GOT3 (cell line): ENCODE data around the gene OLFM1.
"Not testable (repeated sequence)": the region's sequence is repeated elsewhere in the genome, so short reads cannot be mapped to it uniquely, and the experiment has no call there.

ENCODE experiments used
- DNase-seq: peaks from one replicate; lab custom pipeline; 2025; ENCODE audit warnings: mixed read lengths; lab: John Stamatoyannopoulos, UW

The OLFM1 gene

DNA sequence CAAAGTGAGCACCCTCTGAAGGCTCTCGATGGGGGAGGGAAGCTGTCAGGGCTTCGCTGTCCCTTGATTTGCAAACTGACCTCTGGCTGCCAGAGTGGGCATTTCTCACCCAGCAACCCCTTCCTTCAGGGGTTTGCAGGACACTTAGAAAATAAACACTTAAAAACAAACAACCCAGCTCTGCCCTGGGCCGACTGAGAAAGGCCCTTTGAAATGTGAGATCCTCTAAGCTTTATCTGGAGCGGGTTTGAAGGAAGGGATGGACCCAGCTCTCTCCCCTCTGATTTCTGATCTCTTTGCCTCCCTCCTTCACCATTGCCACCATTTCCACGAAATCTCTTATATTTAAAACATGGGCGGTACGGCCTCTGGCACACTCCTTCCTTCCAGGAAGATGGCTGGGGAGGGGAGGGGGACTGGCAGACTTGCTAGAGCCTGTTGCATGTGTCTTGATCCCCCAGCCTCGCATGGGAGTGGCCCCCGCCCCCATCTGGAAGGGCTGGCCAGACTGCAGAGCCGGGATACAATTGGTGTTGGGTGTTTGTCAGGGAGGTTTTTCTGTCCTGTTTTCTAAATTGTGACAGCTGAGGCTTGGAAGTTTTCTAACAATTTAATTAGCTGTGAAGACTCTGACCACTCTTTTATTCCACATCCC is 20.2 kb downstream of the OLFM1 start:
- DNase-seq = no peak

DNA sequence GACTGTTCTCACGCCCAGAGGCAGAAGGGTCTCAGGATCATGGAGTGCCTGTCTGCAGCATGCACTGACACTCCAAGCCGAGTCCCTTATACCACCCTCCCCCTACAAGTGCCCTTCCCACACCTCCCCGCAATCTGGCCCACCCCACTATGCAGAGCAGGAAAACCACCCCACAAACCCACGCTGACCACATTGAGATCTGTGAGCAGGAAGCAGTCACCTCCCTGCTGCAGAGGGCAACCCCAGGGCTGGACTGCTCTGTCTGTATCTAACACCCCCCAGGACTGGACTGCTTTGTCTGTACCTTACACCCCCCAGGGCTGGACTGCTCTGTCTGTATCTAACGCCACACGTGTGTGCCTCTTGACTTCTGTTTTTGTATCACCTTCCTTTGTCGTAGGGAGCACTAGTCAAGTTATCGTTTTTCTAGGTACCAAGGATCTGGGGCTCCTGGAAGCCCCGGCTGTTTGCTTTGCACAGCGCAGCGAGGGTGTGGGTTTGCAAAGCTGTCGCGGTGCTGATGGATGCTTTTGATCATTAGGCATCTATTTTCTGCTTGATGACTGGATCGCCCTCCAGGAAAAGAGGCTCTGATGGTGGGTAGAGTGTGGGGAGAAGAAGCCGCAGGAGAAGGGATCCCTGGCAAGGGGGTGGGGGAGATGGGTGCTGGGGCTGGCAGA is 21.5 kb downstream of the OLFM1 start:
- no peak for DNase-seq

DNA sequence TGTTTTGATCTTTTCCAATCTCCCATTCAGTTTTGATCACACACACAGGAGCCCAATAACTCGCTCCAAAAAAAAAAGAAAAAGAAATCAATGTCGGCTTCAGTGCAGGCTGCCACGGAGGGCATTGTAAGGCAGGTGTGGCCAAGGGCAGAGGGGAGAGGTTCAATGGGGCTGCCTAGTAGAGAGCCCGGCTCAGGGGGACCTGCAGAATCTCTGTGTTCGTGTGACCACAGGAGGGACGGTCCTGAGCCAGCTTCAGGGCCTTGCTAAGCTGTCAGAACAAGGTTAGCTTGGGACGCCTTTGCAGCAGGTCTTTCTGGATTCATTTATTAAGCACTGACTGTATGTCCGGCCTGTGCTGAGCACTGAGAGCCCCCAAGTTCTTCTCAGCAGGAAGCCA is 22.2 kb downstream of the OLFM1 start:
- DNase-seq = no peak

DNA sequence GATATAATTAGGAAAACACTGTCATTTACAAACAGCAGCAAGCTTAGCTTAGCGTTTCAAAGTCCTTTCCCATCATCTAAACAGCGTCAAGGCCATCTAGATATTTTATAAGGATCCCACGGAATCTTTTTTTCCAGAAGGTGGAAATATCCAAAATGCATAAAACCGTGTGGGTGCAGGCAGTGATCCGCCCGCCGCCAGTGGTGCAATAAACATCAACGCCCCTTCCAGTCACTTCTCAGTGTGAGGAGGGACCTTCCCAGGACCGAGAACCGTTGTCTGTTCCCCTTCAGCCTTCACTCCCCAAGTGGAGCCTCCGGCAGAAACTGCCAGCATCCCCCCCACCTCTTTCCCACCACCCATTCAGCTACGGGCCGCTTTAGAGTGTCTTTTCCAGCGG is 22.9 kb downstream of the OLFM1 start:
- no peak for DNase-seq

DNA sequence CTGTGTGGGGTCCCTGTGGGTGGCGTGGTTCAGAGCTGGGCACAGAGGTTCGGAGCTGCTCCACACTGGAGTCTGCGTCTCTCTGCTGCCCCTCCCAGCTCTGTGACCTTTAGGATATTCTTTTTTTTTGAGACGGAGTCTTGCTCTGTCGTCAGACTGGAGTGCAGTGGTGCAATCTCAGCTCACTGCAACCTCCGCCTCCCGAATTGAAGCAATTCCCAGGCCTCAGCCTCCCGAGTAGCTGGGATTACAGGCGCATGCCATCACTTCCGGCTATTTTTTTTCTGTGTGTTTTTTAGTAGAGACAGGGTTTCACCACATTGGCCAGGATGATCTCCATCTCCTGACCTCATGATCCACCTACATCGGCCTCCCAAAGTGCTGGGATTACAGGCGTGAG is 24.1 kb downstream of the OLFM1 start:
- DNase-seq = not testable (repeated sequence)

DNA sequence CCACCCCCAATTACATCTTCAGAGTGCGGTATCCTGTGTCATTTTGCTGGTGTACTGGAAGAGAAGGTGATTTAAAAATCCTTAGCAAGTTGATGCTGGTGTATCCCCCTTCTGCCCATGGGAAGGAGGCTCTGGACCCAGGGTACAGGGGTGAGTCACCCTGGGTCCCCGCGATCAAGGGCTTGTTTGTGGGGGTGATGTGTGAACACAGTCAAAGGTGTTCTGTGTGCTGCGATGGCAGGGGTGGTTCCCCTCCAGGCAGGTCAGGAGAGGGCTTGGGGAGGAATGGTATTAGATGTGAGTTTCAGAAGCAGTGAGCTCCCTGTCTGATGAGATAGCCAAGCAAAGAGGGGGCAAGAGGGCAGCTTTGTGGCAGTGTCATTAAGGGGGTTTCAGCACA is 28.9 kb downstream of the OLFM1 start:
- no peak for DNase-seq

DNA sequence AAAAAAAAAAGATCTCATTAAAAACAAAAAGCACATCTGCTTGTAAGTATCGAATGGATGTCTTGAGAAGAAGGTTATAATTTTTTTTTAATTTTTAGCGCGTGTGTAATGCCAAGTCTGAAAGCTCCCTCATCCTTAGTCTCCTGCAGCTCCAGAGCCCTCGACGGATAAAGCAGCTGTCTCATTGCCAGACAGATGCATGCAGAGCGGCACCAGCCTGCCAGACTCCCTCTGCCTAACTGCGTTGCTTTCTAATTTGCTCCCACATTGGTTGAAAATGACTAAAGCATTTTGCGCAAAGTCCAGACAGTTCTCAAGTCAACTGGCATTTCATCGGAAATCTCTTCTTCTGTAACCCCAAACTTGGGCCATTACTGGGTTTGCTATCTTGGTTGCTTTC is 29.4 kb downstream of the OLFM1 start:
- DNase-seq = no peak

DNA sequence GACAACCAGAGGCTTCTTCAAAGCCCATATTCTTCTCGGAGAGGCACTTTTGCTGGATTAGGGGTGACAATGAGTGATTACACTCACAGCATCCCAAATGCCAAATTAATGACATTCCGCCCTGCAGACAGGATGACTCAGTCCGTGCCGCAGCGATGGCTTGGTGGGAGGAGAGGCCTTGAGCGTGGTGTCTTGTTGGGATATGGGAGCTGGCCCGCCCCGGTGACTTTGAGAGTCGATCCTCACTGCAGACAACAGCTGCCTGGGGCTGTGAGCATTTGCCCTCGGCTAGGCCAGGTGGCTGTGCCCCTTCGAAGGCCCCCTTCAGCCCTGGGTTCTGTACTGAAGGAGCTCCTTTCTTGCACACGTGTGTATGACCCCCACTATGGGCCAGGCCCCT is 29.8 kb downstream of the OLFM1 start:
- no peak for DNase-seq

DNA sequence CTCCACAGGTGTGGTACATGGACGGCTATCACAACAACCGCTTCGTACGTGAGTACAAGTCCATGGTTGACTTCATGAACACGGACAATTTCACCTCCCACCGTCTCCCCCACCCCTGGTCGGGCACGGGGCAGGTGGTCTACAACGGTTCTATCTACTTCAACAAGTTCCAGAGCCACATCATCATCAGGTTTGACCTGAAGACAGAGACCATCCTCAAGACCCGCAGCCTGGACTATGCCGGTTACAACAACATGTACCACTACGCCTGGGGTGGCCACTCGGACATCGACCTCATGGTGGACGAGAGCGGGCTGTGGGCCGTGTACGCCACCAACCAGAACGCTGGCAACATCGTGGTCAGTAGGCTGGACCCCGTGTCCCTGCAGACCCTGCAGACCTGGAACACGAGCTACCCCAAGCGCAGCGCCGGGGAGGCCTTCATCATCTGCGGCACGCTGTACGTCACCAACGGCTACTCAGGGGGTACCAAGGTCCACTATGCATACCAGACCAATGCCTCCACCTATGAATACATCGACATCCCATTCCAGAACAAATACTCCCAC is 32.1 kb downstream of the OLFM1 start:
- no peak for DNase-seq

DNA sequence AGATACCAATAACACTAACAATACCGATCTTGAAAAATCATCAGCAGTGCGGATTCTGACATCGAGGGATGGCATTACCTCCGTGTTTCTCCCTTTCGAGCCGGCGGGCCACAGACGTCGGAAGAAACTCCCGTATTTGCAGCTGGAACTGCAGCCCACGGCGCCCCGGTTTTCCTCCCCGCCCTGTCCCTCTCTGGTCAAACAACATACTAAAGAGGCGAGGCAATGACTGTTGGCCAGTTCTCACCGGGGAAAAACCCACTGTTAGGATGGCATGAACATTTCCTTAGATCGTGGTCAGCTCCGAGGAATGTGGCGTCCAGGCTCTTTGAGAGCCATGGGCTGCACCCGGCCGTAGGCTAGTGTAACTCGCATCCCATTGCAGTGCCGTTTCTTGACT is 32.8 kb downstream of the OLFM1 start:
- DNase-seq = no peak

DNA sequence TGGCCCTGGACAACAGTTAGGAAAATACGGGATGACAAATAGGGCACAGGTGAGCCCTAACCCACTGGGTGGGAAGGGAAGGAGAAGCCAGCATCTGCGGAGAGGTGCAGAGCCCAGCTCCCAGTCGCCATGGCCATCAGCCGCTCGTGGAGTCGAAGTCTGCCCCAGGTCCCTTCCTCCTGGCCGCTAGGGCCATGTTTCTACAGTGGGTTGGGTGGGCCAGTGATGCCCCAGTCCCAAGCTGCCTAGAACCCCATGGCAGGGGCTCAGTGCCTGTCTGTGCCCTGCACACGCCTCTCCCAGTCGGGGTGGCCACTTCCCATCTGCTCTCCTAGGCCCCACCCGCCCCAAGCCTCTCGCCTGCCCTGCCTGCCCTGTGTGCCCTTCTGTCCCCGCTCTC is 34.8 kb downstream of the OLFM1 start:
- DNase-seq = no peak

DNA sequence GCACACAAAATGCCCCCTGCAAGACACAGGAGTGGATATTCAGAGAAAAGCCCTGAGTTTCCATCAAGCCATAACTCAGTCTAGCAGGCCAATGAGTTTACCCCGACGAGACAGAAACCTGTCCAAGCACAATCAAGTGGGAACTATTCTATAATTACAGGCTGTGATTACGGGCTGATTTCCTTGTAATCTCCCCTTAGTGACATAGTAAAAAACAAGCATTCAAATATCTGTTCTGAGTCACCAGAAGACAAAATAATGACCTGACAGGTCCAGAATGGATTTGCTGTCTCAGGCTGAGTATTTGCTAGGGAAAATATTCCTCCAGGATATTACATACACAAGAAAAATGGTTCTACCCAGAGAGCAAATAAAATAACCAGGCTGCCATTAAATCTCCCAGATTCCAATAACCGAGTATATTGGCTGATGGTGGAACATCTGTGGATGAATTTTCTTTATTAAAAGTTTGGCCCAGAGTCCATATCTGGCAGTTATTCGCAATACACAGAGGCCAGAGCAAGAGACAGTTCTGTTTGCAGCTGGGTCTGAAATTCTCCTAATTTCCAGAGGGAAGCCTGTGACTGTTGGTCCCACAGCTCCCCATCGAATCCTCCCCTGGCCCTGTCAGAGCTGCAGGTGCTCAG is 35.8 kb downstream of the OLFM1 start:
- no peak for DNase-seq

DNA sequence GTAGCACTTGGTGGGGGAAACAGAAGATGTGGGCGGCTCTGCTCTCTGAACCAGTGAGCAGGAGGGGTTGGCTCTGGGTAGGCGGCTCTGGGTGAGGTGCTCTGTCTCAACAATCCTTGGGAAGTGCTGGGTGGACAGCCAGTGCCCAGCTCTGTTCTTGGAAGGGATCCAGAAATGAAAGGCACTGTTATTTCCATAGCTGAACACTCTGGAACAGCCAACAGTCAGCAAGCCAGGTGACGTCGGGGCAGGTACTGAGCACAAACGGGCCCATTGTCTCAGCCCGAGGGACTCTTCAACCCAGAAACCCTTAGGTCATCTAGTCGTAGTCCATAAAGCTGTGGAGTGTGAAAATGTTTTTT is 36.3 kb downstream of the OLFM1 start:
- DNase-seq = no peak

DNA sequence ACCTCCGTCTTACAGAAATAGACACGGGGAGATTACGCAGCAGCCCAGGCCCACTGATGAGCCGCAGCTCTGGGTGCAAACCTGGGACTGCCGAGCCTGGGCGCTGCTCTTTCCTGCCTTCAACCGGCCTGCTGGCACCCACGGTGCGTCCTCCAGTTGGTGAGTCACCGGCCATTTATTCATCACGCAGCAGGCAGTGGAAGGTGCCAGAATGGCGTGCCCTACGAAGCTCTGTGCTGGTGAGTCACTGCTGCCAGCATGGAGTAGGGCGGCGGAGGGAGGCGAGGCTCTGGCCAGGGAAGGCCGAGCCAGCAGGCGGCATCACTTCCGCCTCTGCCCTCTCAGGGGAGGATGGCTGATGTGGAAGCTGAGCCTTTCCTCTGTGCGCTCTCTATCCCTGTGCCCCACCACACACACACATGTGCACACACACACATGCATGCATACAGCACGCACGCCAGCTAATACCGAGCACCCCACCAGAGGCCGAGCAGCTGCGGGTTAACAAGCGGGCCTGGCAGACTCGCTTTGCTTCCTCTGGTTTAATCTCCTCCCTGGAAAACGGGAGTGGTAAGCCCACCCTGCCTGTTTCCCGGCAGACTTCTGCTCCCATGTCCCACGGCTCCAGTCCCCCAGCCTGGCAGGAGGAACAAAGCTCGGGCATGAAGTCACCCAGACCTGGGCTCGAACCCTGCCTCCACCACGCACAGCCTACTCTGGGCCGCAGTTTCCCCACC is 39.2 kb downstream of the OLFM1 start:
- DNase-seq = no peak

DNA sequence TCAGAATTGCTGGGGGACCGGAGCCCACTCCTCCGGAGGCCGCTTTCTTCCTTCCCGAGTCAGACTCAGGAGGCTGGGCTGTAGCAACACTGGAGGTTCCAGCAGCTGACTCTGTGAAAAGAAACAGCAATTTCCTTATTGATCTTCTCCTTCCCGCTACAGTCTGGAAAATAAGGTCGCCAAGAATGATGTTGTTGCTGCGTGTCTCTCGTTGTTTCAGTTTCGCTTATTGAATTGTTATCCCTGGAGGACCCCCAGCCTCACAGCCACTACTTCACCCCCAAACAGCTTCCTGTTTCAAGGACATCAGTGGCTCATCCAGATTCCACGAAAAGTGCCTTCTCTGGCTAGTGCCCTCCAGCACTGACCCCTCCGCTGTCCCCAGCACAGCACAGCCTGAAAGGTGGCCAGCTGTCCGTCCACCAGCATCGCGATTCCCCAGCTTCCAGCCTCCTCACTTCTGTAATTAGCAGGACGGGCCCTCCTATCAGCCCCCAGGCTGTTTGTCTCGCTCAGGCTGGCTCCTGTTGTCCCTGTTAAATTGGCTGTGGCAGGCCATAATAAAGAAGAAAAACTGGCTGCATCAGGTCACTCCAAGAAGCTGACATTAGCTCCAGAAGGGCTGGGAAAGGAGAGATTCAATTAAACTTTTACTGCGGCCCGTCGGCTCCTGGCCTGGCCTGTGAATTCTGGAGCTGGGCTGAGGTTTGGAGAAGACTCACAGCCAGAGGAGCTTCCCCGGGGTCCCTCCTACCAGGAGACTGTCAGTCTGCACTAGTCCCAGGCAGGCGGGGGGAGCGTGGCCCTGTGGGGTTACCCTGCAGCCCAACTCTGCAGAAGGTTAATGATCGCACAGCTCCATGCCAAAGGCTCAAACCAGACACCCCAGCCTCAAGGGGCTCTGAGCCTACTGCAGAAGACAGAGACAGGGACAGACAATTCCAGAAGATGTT is 40.5 kb downstream of the OLFM1 start:
- no peak for DNase-seq

DNA sequence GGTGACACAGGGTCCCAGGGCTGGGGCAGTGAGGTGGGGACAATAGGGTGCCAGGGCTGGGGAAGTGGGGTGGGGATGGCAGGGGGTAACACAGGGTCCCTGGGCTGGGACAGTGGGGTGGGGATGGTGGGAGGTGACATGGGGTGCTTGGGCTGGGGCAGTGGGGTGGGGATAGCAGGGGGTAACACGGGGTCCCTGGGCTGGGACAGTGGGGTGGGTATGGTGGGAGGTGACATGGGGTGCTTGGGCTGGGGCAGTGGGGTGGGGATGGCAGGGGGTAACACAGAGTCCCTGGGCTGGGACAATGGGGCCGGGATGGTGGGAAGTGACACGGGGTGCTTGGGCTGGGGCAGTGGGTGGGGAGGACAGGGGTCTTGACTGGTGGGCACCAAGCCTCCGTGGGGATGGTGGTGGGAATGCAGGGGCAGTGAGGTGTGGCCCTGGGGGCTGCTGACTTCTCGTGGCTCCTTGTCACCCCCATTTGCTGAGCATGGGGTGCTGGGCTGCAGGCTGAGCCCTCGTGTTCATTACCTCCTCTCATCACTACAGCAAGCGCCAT is 41.7 kb downstream of the OLFM1 start:
- DNase-seq = no peak

DNA sequence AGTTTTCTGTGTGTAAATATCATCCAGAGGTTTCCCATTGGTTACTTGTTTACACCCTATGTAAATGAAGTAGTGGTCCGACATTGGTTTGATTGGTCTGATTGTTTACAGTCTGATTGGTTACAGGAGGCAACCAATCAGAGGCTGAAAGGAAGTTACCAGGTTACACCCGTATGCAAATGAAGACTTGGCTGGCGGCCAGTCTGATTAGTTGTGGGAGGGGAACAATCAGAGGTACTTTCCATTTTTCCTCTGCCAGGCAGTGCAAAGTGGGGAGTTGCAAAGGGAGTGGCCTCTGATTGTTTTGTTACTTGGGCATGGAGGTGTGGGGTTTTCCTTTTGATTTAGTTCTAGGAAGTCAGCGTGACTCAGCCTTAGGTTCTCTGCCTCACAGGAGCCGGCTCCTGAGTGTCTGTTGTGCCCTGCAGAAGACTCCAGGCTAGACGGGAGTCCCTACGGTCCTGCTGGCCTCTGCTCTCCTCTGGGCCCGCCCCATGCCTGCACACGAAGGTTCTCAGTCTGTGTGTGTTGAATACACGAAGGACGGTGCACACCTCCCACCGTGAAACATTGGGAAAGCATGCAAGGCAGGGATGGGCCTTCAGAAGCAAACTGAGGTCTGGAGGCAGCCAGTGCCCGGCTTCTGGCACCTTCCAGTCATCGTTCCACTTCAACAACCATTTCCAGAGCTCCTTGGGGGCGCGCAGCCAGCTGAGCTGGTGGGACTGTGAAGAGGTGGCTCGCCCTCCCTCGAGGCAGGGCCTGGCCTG is 42.9 kb downstream of the OLFM1 start:
- no peak for DNase-seq

DNA sequence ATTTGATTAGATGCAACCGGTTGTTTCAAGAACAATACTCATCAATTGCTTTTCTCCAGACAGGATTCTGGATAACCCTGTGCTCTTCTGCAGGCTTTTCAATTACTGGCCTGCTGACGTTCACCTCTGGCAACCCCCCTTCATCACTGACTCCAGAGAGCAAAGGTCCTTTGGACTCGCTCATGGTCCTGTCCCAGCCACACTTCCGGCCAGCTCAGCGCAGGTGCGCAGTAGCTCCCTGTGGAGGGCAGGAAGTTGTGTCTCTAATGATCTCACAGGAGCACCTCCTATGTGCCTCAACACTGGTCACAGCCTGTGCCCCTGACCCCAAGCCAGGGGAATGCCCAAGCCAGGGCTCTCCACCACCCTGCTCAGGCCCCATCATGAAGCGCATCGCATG is 44.0 kb downstream of the OLFM1 start:
- DNase-seq = no peak

DNA sequence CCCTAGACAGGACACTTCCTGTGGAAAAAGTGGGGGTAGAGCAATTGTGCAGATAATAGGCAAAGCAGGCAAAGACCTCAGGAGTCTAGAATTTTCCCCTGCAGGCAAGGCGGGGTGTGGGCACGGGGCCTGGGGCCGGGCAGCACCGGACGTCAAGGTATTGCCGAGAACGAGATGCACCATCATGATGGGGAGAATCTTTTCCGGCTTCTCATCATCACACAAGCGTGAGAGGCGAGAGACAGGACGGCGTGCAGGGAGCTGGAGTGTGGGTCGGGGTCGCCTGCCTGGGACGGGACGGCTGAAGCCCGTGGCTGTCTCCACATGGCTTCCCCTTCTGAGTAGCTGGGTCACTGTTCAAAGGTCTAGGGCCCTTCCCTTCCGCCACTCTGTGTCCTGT is 44.5 kb downstream of the OLFM1 start:
- DNase-seq = no peak

DNA sequence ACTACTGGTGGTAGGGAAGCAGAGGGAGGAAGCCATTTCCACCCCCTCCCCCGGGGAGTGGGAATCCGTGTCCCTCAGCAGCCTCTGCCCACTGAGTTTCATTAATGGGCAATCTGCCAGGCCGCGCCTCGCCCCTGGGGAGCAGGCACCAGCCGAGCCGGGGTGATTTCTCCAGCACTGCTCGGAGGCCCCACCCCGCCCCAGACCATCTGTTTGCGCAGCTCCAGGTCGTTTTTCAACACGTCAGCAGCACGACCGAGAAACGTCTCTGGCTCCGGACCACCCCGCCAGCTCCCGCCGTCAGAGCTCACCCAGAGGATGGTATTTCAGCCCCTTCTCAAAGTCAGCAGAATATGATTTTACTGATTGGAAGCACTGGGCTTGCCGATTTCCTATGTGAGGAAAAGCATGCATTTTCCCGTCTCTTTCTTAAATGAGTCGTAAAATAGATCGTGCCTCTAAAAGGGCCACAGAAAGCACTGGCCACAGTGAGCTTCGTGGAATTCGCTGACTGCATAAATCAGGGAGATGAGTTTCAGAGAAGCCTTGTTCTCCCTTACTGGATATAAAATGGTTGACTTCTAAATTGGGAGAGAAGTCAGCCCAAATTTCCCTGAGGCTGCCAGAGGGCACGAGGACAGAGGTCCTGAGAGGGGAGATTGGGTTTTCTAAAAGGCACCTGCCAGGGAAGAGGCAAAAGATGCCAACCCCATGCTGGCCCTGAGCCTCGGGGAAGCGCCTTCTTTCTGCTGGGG is 47.0 kb downstream of the OLFM1 start:
- DNase-seq = no peak
